ENCODE data around the gene SNX8.
"Not testable (repeated sequence)": the region's sequence is repeated elsewhere in the genome, so short reads cannot be mapped to it uniquely, and the experiment has no call there.

The SNX8 gene

GRCh38 chr7:2289111-2289586, 25.1 kb downstream of the SNX8 start:
- DNase-seq: no peak

- DNase-seq: no peak
These were observed 25.7 kb downstream of the SNX8 start for GRCh38 chr7:2288503-2288902.

GRCh38 chr7:2287745-2288144, 26.5 kb downstream of the SNX8 start:
- no peak for DNase-seq

GRCh38 chr7:2283074-2283473, 31.2 kb downstream of the SNX8 start:
- DNase-seq: no peak

- DNase-seq: no peak
These were observed 32.0 kb downstream of the SNX8 start for GRCh38 chr7:2282185-2282751.

- no peak for DNase-seq
These were observed 32.7 kb downstream of the SNX8 start for GRCh38 chr7:2281541-2281940.

- DNase-seq: no peak
These were observed 33.8 kb downstream of the SNX8 start for GRCh38 chr7:2280424-2280823.

- no peak for DNase-seq
These were observed 34.3 kb downstream of the SNX8 start for GRCh38 chr7:2279896-2280295.

GRCh38 chr7:2278026-2278425, 36.2 kb downstream of the SNX8 start:
- no peak for DNase-seq

GRCh38 chr7:2276107-2276506, 38.1 kb downstream of the SNX8 start:
- DNase-seq: no peak

- no peak for DNase-seq
These were observed 39.1 kb downstream of the SNX8 start for GRCh38 chr7:2275101-2275500.

- no peak for DNase-seq
These were observed 39.6 kb downstream of the SNX8 start for GRCh38 chr7:2274666-2275065.

GRCh38 chr7:2273866-2274265, 40.4 kb downstream of the SNX8 start:
- no peak for DNase-seq

- DNase-seq: no peak
These were observed 42.2 kb downstream of the SNX8 start for GRCh38 chr7:2272031-2272430.

GRCh38 chr7:2271273-2272026, 42.8 kb downstream of the SNX8 start:
- DNase-seq: no peak

GRCh38 chr7:2270495-2270894, 43.7 kb downstream of the SNX8 start:
- no peak for DNase-seq

- no peak for DNase-seq
These were observed 44.2 kb downstream of the SNX8 start for GRCh38 chr7:2269991-2270460.

GRCh38 chr7:2269089-2269990, 44.9 kb downstream of the SNX8 start:
- not testable (repeated sequence) for DNase-seq

GRCh38 chr7:2266911-2267310, 47.3 kb downstream of the SNX8 start:
- DNase-seq: no peak

- DNase-seq: no peak
These were observed 50.1 kb downstream of the SNX8 start for GRCh38 chr7:2264158-2264557.

- no peak for DNase-seq
These were observed 51.1 kb downstream of the SNX8 start for GRCh38 chr7:2263176-2263575.

GRCh38 chr7:2261611-2262010, 52.6 kb downstream of the SNX8 start:
- DNase-seq: peak; percentile 65 to 78

GRCh38 chr7:2260820-2261219, 53.4 kb downstream of the SNX8 start:
- no peak for DNase-seq
